Measurements from ENCODE around the gene NUDT2.

GRCh38 chr9:34370970-34371880 is 41.9 kb downstream of the NUDT2 start:
- peak in 1 of 2 donors; percentile 7 for TF ChIP-seq CTCF (IDR thresholded peaks at IDR 0.05)
- TF ChIP-seq POLR2A (IDR thresholded peaks at IDR 0.05) = no peak
- no peak for TF ChIP-seq POLR2AphosphoS5 (IDR thresholded peaks at IDR 0.05)
